Neural progenitor cell (in vitro differentiated cells): Measurements from ENCODE around the gene NDUFAF8. TPM values are rescaled to one million over a fixed set of nuclear protein-coding genes. Genes with fewer than 3 reads are reported as not detected.

Source experiments
- DNase-seq: peaks from one replicate; pipeline ENCODE4 v3.0.0-alpha.2; 2016; ENCODE audit warnings: low spot score
- H2AFZ ChIP-seq: fragments of 200-600 bp; sonication (generic); replicated peaks from 2 replicates; pipeline ENCODE4 v1.6.1; 2016; ENCODE audit warnings: antibody characterized with exemption
- H3F3A ChIP-seq: fragments of 200-600 bp; sonication (generic); 2 replicates; pipeline ENCODE4 v1.6.1; 2016; ENCODE audit warnings: antibody characterized with exemption, low read depth
- H3K27ac ChIP-seq: fragments of 200-600 bp; sonication (generic); 2 replicates; pipeline ENCODE4 v1.5.1; 2016; ENCODE audit warnings: mild to moderate bottlenecking
- H3K27me3 ChIP-seq: fragments of 200-600 bp; sonication (generic); 2 replicates; pipeline ENCODE4 v1.6.1; 2016; ENCODE audit warnings: mild to moderate bottlenecking, moderate library complexity
- H3K36me3 ChIP-seq: fragments of 200-600 bp; sonication (generic); 2 replicates; pipeline ENCODE4 v1.5.1; 2016
- H3K4me1 ChIP-seq: fragments of 200-600 bp; sonication (generic); 2 replicates; pipeline ENCODE4 v1.6.1; 2016; ENCODE audit warnings: mixed run types
- H3K4me2 ChIP-seq: fragments of 200-600 bp; sonication (generic); 2 replicates; pipeline ENCODE4 v1.6.1; 2016
- H3K4me3 ChIP-seq: fragments of 200-600 bp; sonication (generic); 2 replicates; pipeline ENCODE4 v1.5.1; 2016
- H3K79me2 ChIP-seq: fragments of 200-600 bp; sonication (generic); 2 replicates; pipeline ENCODE4 v1.6.1; 2016; ENCODE audit warnings: low read depth
- H3K9ac ChIP-seq: fragments of 200-600 bp; sonication (generic); 2 replicates; pipeline ENCODE4 v1.6.1; 2016
- H3K9me3 ChIP-seq: fragments of 200-600 bp; sonication (generic); 2 replicates; pipeline ENCODE4 v1.5.1; 2016; ENCODE audit warnings: low read depth
- H4K20me1 ChIP-seq: fragments of 200-600 bp; sonication (generic); 2 replicates; pipeline ENCODE4 v1.6.1; 2016; ENCODE audit warnings: low read depth
- H3K27ac Mint-ChIP-seq: 3 replicates; pipeline ENCODE4 v1.8.0; 2021; ENCODE audit warnings: mixed read lengths
- H3K27me3 Mint-ChIP-seq: 2 replicates; pipeline ENCODE4 v1.8.0; 2022; ENCODE audit warnings: low read depth, mild to moderate bottlenecking, inconsistent platforms, moderate library complexity, mixed read lengths; ENCODE audit not compliant: insufficient read depth
- H3K36me3 Mint-ChIP-seq: 3 replicates; pipeline ENCODE4 v1.8.0; 2021; ENCODE audit warnings: mixed read lengths
- H3K4me1 Mint-ChIP-seq: 3 replicates; pipeline ENCODE4 v1.8.0; 2021; ENCODE audit warnings: mixed read lengths
- H3K4me3 Mint-ChIP-seq: 3 replicates; pipeline ENCODE4 v1.8.0; 2021; ENCODE audit warnings: mild to moderate bottlenecking, moderate library complexity, mixed read lengths
- H3K9me3 Mint-ChIP-seq: 3 replicates; pipeline ENCODE4 v1.8.0; 2020; ENCODE audit warnings: mixed read lengths
- EZH2 ChIP-seq: fragments of 200-600 bp; sonication (generic); IDR thresholded peaks from 2 replicates; pipeline ENCODE4 v1.6.1; 2017; ENCODE audit warnings: antibody characterized with exemption, mild to moderate bottlenecking, moderate library complexity
- EZH2phosphoT487 ChIP-seq: fragments of 200-600 bp; sonication (generic); IDR thresholded peaks from 2 replicates; pipeline ENCODE4 v1.6.1; 2017; ENCODE audit warnings: antibody characterized with exemption
- total RNA-seq: library from RNA; depleted of rRNA; stranded (reverse); fragments of >200 nt; gene quantifications from 2 replicates; pipeline ENCODE4 v1.2.3, GENCODE V29; 2015; ENCODE audit warnings: low replicate concordance
- TF ChIP-seq, protein P1 (sequence below): fragments of 200-600 bp; sonication (generic); IDR thresholded peaks from 2 replicates; pipeline ENCODE4 v1.5.1; 2017; ENCODE audit warnings: antibody characterized with exemption, mild to moderate bottlenecking

The NDUFAF8 gene
- total RNA-seq, 1 donor from 2014 or later = 34.7 TPM

GRCh38 chr17:81206657-81207056 is 32.5 kb upstream of the NDUFAF8 start:
- H3K9me3 Mint-ChIP-seq = no peaks in the 10 kb centered on the region
- H2AFZ ChIP-seq = no peak overlapping the region
- no peak overlapping the region for H3K27ac ChIP-seq
- peaks cover 8% of the 10 kb centered on the region for H4K20me1 ChIP-seq
- no peak overlapping the region for H3K4me2 ChIP-seq
- H3K4me1 Mint-ChIP-seq = peaks cover 3% of the 10 kb centered on the region
- no peak overlapping the region for H3K27ac Mint-ChIP-seq
- H3K9ac ChIP-seq = no peak overlapping the region
- H3K36me3 Mint-ChIP-seq = peaks cover 5% of the 10 kb centered on the region
- H3K9me3 ChIP-seq = no peaks in the 10 kb centered on the region
- no peak for DNase-seq
- H3K79me2 ChIP-seq = peaks cover 10% of the 10 kb centered on the region
- H3K27me3 Mint-ChIP-seq = no peaks in the 10 kb centered on the region
- peaks cover 5% of the 10 kb centered on the region for H3F3A ChIP-seq
- H3K4me3 ChIP-seq = no peak overlapping the region
- no peaks in the 10 kb centered on the region for H3K4me1 ChIP-seq
- no peak overlapping the region for H3K4me3 Mint-ChIP-seq
- TF ChIP-seq, protein P1, sequence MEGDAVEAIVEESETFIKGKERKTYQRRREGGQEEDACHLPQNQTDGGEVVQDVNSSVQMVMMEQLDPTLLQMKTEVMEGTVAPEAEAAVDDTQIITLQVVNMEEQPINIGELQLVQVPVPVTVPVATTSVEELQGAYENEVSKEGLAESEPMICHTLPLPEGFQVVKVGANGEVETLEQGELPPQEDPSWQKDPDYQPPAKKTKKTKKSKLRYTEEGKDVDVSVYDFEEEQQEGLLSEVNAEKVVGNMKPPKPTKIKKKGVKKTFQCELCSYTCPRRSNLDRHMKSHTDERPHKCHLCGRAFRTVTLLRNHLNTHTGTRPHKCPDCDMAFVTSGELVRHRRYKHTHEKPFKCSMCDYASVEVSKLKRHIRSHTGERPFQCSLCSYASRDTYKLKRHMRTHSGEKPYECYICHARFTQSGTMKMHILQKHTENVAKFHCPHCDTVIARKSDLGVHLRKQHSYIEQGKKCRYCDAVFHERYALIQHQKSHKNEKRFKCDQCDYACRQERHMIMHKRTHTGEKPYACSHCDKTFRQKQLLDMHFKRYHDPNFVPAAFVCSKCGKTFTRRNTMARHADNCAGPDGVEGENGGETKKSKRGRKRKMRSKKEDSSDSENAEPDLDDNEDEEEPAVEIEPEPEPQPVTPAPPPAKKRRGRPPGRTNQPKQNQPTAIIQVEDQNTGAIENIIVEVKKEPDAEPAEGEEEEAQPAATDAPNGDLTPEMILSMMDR = no peak
- TF ChIP-seq EZH2phosphoT487 = no peak
- no peak for TF ChIP-seq EZH2
- H3K36me3 ChIP-seq = no peaks in the 10 kb centered on the region
- no peaks in the 10 kb centered on the region for H3K27me3 ChIP-seq

- no peaks in the 10 kb centered on the region for H3K9me3 ChIP-seq
- no peak overlapping the region for H3K9ac ChIP-seq
- Mint-ChIP-seq H3K27me3 (peaks cover 4% of the 10 kb centered on the region), H3K36me3 (peaks cover 7% of the 10 kb centered on the region), H3K4me1 (peaks cover 3% of the 10 kb centered on the region), H3K27ac (no peak overlapping the region), H3K9me3 (no peaks in the 10 kb centered on the region), H3K4me3 (no peak overlapping the region)
- no peak overlapping the region for H2AFZ ChIP-seq
- no peak overlapping the region for H3K4me3 ChIP-seq
- peaks cover 10% of the 10 kb centered on the region for H4K20me1 ChIP-seq
- H3K79me2 ChIP-seq = peaks cover 10% of the 10 kb centered on the region
- no peaks in the 10 kb centered on the region for H3K27me3 ChIP-seq
- no peak for DNase-seq
- no peaks in the 10 kb centered on the region for H3K36me3 ChIP-seq
- H3F3A ChIP-seq = peaks cover 5% of the 10 kb centered on the region
- H3K27ac ChIP-seq = no peak overlapping the region
- no peak overlapping the region for H3K4me2 ChIP-seq
- H3K4me1 ChIP-seq = no peaks in the 10 kb centered on the region
- TF ChIP-seq EZH2phosphoT487 = no peak
- TF ChIP-seq EZH2 = no peak
- TF ChIP-seq, protein P1 = no peak
These were observed 31.2 kb upstream of the NDUFAF8 start for GRCh38 chr17:81207610-81208581.

- H3K4me3 Mint-ChIP-seq = no peak overlapping the region
- Histone ChIP-seq H2AFZ (no peak overlapping the region), H4K20me1 (peaks cover 10% of the 10 kb centered on the region), H3K79me2 (peaks cover 10% of the 10 kb centered on the region), H3K9me3 (no peaks in the 10 kb centered on the region), H3F3A (peaks cover 5% of the 10 kb centered on the region), H3K4me1 (no peaks in the 10 kb centered on the region), H3K36me3 (no peaks in the 10 kb centered on the region), H3K27me3 (no peaks in the 10 kb centered on the region), H3K4me2 (no peak overlapping the region), H3K9ac (no peak overlapping the region), H3K27ac (no peak overlapping the region), H3K4me3 (no peak overlapping the region)
- peaks cover 3% of the 10 kb centered on the region for H3K4me1 Mint-ChIP-seq
- no peak for DNase-seq
- H3K36me3 Mint-ChIP-seq = peaks cover 7% of the 10 kb centered on the region
- peaks cover 4% of the 10 kb centered on the region for H3K27me3 Mint-ChIP-seq
- no peak for TF ChIP-seq EZH2phosphoT487
- TF ChIP-seq EZH2 = no peak
- TF ChIP-seq, protein P1 = no peak
- no peak overlapping the region for H3K27ac Mint-ChIP-seq
- H3K9me3 Mint-ChIP-seq = no peaks in the 10 kb centered on the region
These were observed 30.5 kb upstream of the NDUFAF8 start for GRCh38 chr17:81208651-81209050.
